Caco-2 (cell line): Measurements from ENCODE around the gene CRIP1. TPM values are rescaled to one million over a fixed set of nuclear protein-coding genes. Genes with fewer than 3 reads are reported as not detected.

ENCODE experiments used
- BruUV-seq: library from RNA; stranded (reverse); fragments of 400-500 nt; replicated peaks from 2 replicates; lab custom pipeline; 2021; lab: Mats Ljungman, UMichigan
- CTCF ChIA-PET: fragments of 300-600 bp; sonication (Branson Sonifier 250); formaldehyde crosslinking; loops from one replicate; lab custom pipeline; 2022; ENCODE audit warnings: antibody characterized with exemption; lab: Charles Lee
- POLR2A ChIA-PET: fragments of 300-600 bp; sonication (Branson Sonifier 250); formaldehyde crosslinking; loops from one replicate; lab custom pipeline; 2022; ENCODE audit warnings: antibody characterized with exemption; lab: Charles Lee
- DNase-seq, 2 experiments: peaks; one replicate each; pipeline versions ENCODE4 v3.0.0 to v3.0.0-alpha.2; 2020 to 2022
- H3K27me3 ChIP-seq: replicated peaks from 2 replicates; pipeline ENCODE4 v1.6.0; 2011; ENCODE audit warnings: low read length; ENCODE audit not compliant: control insufficient read depth, insufficient read depth
- H3K36me3 ChIP-seq: 2 replicates; pipeline ENCODE4 v1.5.1; 2011; ENCODE audit warnings: low read length; ENCODE audit not compliant: control insufficient read depth, insufficient read depth
- H3K4me1 ChIP-seq: fragments of 250-450 bp; sonication (Bioruptor Pico); 2 replicates; pipeline ENCODE4 v1.5.1; 2020; ENCODE audit warnings: mild to moderate bottlenecking
- H3K4me3 ChIP-seq: 2 replicates; pipeline ENCODE4 v1.5.1; 2011; ENCODE audit warnings: low read depth, mild to moderate bottlenecking, control low read depth, low read length
- H3K9me3 ChIP-seq: fragments of 250-450 bp; sonication (Bioruptor Pico); 2 replicates; pipeline ENCODE4 v1.5.1; 2020; ENCODE audit warnings: mild to moderate bottlenecking, moderate library complexity
- H3K27ac Mint-ChIP-seq: one replicate; pipeline ENCODE4 v1.8.0; 2022; ENCODE audit warnings: mixed read lengths; ENCODE audit not compliant: unreplicated experiment
- H3K27me3 Mint-ChIP-seq: one replicate; pipeline ENCODE4 v1.8.0; 2022; ENCODE audit warnings: mixed read lengths; ENCODE audit not compliant: insufficient read depth, unreplicated experiment
- H3K36me3 Mint-ChIP-seq: one replicate; pipeline ENCODE4 v1.8.0; 2022; ENCODE audit warnings: mild to moderate bottlenecking, mixed read lengths; ENCODE audit not compliant: insufficient read depth, unreplicated experiment
- H3K4me1 Mint-ChIP-seq: one replicate; pipeline ENCODE4 v1.8.0; 2022; ENCODE audit warnings: low read depth, mixed read lengths; ENCODE audit not compliant: unreplicated experiment
- H3K4me3 Mint-ChIP-seq: one replicate; pipeline ENCODE4 v1.8.0; 2022; ENCODE audit warnings: mild to moderate bottlenecking, moderate library complexity, mixed read lengths; ENCODE audit not compliant: unreplicated experiment
- H3K9me3 Mint-ChIP-seq: one replicate; pipeline ENCODE4 v1.8.0; 2022; ENCODE audit warnings: mixed read lengths; ENCODE audit not compliant: unreplicated experiment
- CTCF ChIP-seq, 2 experiments: fragments of 200-600 bp in 1 of 2; IDR thresholded peaks; 1 replicate in 1 of 2; 2 replicates in 1 of 2; pipeline versions ENCODE4 v1.5.1 to v1.8.0; 2011 to 2022; ENCODE audit warnings: antibody characterized with exemption in 1 of 2, control low read depth in 1 of 2, inconsistent platforms in 1 of 2, low read depth in 1 of 2, low read length in 1 of 2, mild to moderate bottlenecking in 1 of 2, moderate library complexity in 1 of 2; ENCODE audit not compliant: insufficient read depth in 1 of 2, severe bottlenecking in 1 of 2, unreplicated experiment in 1 of 2
- intact Hi-C: fragments of 100-400 bp; cut with micrococcal nuclease; formaldehyde crosslinking; loops from one replicate; pipeline ENCODE4 v1.10.0; 2022; ENCODE audit not compliant: unreplicated experiment
- total RNA-seq: library from RNA; stranded (reverse); gene quantifications from 2 replicates; pipeline ENCODE4 v1.2.3, GENCODE V29; 2022

Gene CRIP1
- total RNA-seq, 1 experiment from 2014 or later, result 75.1 TPM

- Histone ChIP-seq H3K9me3 (no peaks in the 10 kb centered on the region), H3K4me3 (no peak overlapping the region), H3K27me3 (no peaks in the 10 kb centered on the region), H3K36me3 (no peaks in the 10 kb centered on the region), H3K4me1 (no peaks in the 10 kb centered on the region)
- Mint-ChIP-seq H3K9me3 (no peaks in the 10 kb centered on the region), H3K27ac (no peak overlapping the region), H3K36me3 (peaks cover 34% of the 10 kb centered on the region), H3K4me3 (no peak overlapping the region), H3K4me1 (no peaks in the 10 kb centered on the region), H3K27me3 (peaks cover 2% of the 10 kb centered on the region)
- TF ChIP-seq CTCF (IDR thresholded peaks at IDR 0.05; ENCODE audit: insufficient read depth in 1 of 2, low read depth in 1 of 2, low read length in 1 of 2, severe bottlenecking in 1 of 2, unreplicated experiment in 1 of 2), result no peak
- intact Hi-C loops, result no loop called here
- DNase-seq, result peak in 1 of 2 experiments; percentile 37
- ChIA-PET POLR2A (no interaction called here), CTCF (no interaction called here)
- no TSS peak for BruUV-seq
These were observed 12.8 kb downstream of the CRIP1 start for GRCh38 chr14:105499256-105500035.

GRCh38 chr14:105500036-105500725 lies 13.5 kb downstream of the CRIP1 start:
- H3K27me3 ChIP-seq, result no peaks in the 10 kb centered on the region
- H3K4me1 Mint-ChIP-seq, result no peaks in the 10 kb centered on the region
- peaks cover 34% of the 10 kb centered on the region for H3K36me3 Mint-ChIP-seq
- H3K36me3 ChIP-seq, result no peaks in the 10 kb centered on the region
- BruUV-seq, result no TSS peak
- no peak for TF ChIP-seq CTCF (IDR thresholded peaks at IDR 0.05; ENCODE audit: insufficient read depth in 1 of 2, low read depth in 1 of 2, low read length in 1 of 2, severe bottlenecking in 1 of 2, unreplicated experiment in 1 of 2)
- H3K4me3 Mint-ChIP-seq, result no peak overlapping the region
- no peaks in the 10 kb centered on the region for H3K9me3 ChIP-seq
- peaks cover 2% of the 10 kb centered on the region for H3K27me3 Mint-ChIP-seq
- ChIA-PET POLR2A (no interaction called here), CTCF (no interaction called here)
- H3K4me1 ChIP-seq, result no peaks in the 10 kb centered on the region
- no peak overlapping the region for H3K27ac Mint-ChIP-seq
- no peak overlapping the region for H3K4me3 ChIP-seq
- intact Hi-C loops, result no loop called here
- DNase-seq, result no peak
- no peaks in the 10 kb centered on the region for H3K9me3 Mint-ChIP-seq

- Mint-ChIP-seq H3K27me3 (peaks cover 2% of the 10 kb centered on the region), H3K27ac (no peak overlapping the region), H3K36me3 (peaks cover 34% of the 10 kb centered on the region), H3K4me3 (no peak overlapping the region), H3K4me1 (no peaks in the 10 kb centered on the region), H3K9me3 (no peaks in the 10 kb centered on the region)
- no peak for DNase-seq
- Histone ChIP-seq H3K9me3 (no peaks in the 10 kb centered on the region), H3K36me3 (no peaks in the 10 kb centered on the region), H3K27me3 (no peaks in the 10 kb centered on the region), H3K4me3 (no peak overlapping the region), H3K4me1 (no peaks in the 10 kb centered on the region)
- ChIA-PET CTCF (no interaction called here), POLR2A (no interaction called here)
- no TSS peak for BruUV-seq
- TF ChIP-seq CTCF (IDR thresholded peaks at IDR 0.05; ENCODE audit: insufficient read depth in 1 of 2, low read depth in 1 of 2, low read length in 1 of 2, severe bottlenecking in 1 of 2, unreplicated experiment in 1 of 2), result no peak
- intact Hi-C loops, result no loop called here
These were observed 14.0 kb downstream of the CRIP1 start for GRCh38 chr14:105500726-105501101.
